Pons (tissue), 1 donor: Measurements from ENCODE around the gene ZNHIT1.

Source experiments
- DNase-seq: peaks from one replicate; pipeline ENCODE4 v3.0.0-alpha.2; 2016; ENCODE audit warnings: low spot score

ZNHIT1 gene

GRCh38 chr7:101218236-101219125, 516 bp downstream of the ZNHIT1 start:
- DNase-seq, result no peak

GRCh38 chr7:101220295-101220694, 2.3 kb downstream of the ZNHIT1 start:
- DNase-seq, result no peak

- DNase-seq, result no peak
Measured at GRCh38 chr7:101222275-101222830, 4.4 kb downstream of the ZNHIT1 start.

DNA sequence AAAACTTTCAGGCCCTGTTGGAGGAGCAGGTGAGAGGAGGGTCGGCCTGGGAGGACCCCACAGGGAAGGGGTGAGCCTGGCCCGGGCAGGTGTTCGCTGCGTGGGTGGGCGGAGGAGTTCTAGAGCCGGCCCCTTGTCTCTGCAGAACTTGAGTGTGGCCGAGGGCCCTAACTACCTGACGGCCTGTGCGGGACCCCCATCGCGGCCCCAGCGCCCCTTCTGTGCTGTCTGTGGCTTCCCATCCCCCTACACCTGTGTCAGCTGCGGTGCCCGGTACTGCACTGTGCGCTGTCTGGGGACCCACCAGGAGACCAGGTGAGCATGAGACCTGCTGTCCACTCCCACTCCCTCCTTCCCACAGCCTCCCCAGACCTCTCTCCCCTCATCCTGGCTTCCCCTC, 5.6 kb downstream of the ZNHIT1 start:
- DNase-seq, result no peak

- no peak for DNase-seq
Measured at GRCh38 chr7:101225650-101226049, 7.7 kb downstream of the ZNHIT1 start.

DNA sequence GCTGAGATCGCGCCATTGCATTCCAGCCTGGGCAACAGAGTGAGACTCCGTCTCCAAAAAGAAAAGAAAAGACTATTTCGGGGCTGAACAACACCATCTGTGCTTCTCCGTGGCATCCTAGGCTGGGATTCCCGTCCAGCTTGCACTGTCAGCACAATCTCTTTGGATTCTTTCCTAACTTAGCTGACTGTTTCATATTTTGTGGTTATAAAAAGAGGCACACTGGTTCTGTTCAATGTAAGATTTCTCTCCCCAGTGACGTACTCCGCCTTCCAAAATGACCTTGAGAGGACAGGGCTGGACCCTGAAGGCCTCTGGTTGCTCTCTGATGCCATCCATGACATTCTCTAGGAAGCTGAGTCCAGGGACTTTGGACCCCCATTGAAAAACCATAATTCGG, 8.8 kb downstream of the ZNHIT1 start:
- DNase-seq, result no peak

- no peak for DNase-seq
Measured at GRCh38 chr7:101231644-101232043, 13.7 kb downstream of the ZNHIT1 start.

DNA sequence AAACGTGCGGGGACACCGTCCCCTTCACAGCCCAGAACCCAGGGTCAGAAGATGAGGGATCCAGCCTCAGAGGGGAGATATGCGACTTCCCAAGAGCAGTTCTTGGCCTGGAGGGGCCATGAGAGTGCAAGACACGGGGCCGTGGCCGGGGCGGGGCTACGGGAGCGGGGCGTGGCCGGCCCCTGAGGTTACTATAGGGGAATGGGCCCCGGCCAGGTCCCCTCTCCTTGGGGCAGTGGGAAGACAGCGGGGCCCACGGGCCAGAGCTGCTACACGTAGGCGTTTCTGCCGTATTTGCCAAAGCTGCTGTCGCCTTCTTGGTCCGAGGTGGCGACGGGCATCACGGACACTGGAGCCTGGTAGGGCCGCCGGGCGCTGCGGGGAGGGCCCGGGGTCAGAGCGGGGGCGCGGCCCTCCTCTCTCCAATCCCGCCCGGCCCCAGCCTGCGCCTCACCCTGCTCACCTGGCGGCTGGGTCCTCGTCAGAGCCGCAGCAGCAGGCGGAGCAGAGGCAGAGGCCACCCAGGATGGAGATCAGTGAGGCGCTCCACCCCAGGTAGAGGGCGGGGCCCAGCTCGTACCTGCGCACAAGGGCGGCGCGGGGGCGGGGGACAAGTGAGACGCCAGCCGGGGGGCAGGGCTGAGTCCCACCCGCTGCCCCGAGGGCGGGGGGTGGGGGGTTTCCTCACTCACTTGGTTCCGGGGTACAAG, 14.3 kb downstream of the ZNHIT1 start:
- DNase-seq, result no peak

DNA sequence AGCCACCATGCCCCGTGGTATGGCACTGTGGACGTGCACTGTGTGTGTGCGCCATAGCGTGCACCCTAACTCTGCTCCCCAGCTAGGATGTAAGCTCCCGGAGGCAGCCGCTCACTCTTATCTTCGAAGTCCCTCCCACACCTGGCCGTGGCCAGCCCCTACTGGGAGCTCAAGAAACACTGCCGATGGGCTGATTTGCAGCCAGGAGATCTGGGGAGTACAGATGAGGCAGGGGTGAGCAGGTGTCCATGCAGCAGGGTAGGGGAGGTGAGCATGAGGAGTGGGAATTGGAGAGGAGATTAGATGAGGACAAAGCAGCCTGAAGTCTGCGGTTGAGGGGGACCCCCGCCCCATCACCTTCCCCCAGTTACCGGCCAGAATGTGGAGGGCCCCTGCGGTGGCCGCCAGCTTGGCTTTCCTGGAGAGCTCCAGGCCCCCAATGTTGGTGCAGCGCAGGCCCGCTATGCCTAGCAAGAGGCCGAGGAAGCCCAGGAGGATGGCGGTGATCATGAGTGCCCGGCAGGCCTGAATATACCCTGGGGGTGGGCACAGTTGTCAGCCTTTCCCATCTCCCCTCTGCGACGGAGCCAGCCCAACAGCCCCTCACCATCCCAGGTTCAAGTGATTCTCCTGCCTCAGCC, 16.1 kb downstream of the ZNHIT1 start:
- DNase-seq, result no peak

GRCh38 chr7:101234636-101235035, 16.7 kb downstream of the ZNHIT1 start:
- no peak for DNase-seq

DNA sequence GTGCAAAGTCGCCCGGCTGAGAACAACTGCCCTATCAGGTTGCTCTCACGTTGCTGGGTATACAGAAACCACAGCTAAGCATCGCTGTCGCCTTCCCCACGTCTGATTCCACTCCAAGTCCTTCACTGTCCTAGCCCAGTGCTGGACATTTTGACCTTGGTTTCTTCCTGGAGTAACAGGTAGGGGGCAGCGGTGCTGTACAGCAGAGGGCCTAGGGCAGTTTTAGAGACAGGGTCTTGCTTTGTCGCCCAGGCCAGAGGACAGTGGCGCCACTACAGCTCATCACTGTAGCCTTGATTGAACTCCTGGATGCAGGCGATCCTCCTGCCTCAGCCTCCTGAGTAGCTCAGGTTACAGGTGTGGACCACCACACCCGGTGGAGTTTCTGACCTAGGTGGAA, 17.1 kb downstream of the ZNHIT1 start:
- DNase-seq, result no peak

- DNase-seq, result no peak
Measured at GRCh38 chr7:101235522-101235921, 17.6 kb downstream of the ZNHIT1 start.

DNA sequence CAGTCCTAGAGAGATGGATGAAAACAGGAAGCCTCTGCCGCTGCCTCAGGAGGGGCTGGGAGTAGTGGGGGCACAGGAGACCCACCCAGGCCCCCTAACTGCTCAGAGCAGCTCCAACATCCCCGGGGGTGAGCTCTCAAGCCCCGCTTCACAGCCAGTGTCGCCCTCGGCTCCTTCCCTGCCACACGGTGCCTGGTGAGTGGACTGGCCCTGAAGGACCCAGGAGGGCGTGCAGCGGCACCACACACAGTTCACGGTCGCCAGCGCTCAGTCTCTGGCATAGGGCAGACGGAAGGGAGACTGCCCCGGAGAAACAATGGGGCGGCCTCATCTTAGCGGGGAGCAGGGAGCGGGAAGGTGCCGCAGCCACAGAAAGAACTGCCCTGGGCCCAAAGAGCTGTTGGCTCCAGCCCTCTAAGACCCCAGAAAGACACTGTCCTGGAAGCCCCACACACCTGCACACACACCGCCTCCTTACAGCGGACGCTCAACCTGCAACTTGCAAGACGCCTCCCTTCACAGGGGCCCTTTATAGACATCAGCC, 18.4 kb downstream of the ZNHIT1 start:
- no peak for DNase-seq

GRCh38 chr7:101237206-101238067, 19.5 kb downstream of the ZNHIT1 start, which contains the start of gene CLDN15:
Gene CLDN15 (minus strand): TSS chr7:101237802. CDS start chr7:101237581, 221 bp downstream.
- DNase-seq, result no peak

DNA sequence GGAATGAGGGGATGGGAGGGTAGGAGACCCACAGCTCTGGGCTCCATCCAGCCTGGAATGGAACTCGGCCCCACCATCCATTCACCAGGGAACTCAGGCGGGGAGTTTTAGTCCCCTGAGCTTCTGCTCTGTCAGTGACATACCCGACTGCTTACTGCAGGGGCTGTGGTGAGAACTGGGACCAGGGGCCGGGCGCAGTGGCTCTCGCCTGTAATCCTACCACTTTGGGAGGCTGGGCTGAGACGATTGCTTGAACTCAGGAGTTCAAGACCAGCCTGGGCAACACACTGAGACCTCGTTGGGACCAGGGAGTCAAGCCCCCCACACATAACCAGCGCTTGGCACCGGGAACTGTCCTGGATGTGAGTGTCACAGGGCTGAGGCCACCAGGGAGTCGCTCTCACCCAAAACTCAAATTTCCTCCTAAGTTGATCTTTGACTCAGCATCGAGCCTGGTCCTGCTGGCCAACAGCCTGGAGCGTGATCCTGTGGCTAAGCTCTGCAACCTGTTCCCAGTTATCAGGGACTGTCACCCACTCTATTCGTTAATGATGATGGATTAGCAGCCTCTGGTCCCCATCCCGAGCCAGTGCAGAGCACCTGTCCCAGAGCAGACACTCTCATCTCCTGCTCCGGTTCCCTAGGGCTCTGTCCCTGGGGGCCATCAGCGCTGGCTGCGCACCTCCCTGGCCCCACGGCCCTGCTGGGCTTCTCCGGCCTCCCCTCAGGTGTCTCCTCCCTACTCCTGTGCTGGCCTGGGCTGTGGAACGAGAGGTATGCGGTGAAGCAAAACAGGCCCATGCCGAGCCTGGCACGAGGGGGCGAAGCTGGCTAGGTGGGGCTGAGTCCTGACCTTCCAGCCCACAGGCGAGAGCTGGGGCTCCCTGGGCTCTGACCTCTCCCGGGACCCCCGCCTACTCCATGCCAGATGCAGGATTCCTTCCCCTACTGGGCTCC, 20.5 kb downstream of the ZNHIT1 start:
- no peak for DNase-seq

GRCh38 chr7:101239191-101239950, 21.4 kb downstream of the ZNHIT1 start:
- no peak for DNase-seq

- DNase-seq, result no peak
Measured at GRCh38 chr7:101239951-101240220, 21.9 kb downstream of the ZNHIT1 start.

DNA sequence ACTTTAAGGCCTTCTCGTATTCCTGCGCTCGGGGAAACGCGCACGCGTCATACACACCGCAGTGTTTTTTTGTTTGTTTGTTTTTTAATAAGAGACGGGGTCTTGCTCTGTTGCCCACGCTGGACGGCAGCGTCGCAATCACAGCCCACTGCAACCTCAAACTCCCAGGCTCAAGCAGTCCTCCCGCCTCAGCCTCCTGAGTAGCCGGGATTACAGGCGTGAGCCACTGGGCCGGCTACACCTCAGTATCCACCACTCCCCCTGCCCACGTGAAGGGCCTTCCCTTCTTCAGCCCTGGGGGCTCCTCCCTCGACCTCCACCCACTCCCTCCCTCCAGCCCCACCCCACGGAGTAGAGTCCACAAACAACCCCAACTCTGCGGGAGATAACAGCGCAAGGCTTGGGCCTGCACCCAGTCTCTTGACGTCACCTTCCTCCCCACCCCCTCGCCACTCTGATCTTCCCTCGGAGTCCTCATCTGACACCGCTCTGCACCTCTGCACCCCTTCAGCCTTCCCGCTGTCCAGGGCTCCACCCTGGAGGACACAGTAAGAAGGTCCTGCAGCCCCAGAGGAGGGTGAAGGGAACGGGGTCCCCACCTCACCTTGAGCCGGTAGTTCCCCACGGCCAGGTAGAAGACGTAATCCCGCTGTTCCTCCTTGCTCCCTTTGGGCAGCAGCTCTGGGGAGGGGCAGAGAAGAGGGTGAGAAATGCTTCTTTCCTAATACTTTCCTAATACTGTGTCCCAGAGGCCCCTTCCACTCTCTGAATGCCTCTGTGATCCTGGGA, 22.5 kb downstream of the ZNHIT1 start:
- no peak for DNase-seq

- DNase-seq, result no peak
Measured at GRCh38 chr7:101241015-101241363, 23.0 kb downstream of the ZNHIT1 start.
